Natural killer cell (primary cell): ENCODE data around the gene MIPEP. TPM values are rescaled to one million over a fixed set of nuclear protein-coding genes. Genes with fewer than 3 reads are reported as not detected.

Experiments used
- ATAC-seq, 3 donors: fragments of 150-1000 bp in 2 of 3; fragments of 200-7000 bp in 1 of 3; cut with Tn5 transposase; 1 replicate in 1 of 3; 2 replicates in 2 of 3; pipeline ENCODE4 v1.10.0; 2021; ENCODE audit warnings: mild to moderate bottlenecking in 2 of 3, moderate library complexity in 2 of 3
- DNase-seq, 2 donors: peaks; one replicate each; pipeline versions ENCODE4 v3.0.0 to v3.0.0-alpha.2; 2013 to 2021; ENCODE audit warnings: mixed read lengths in 1 of 2
- H3K27ac ChIP-seq: one replicate; pipeline ENCODE4 v1.5.1; 2013; ENCODE audit warnings: mild to moderate bottlenecking, low read length
- H3K27me3 ChIP-seq: one replicate; pipeline ENCODE4 v1.6.1; 2013; ENCODE audit warnings: low read length; ENCODE audit not compliant: control insufficient read depth, insufficient read depth
- H3K36me3 ChIP-seq: one replicate; pipeline ENCODE4 v1.6.1; 2013; ENCODE audit warnings: low read length; ENCODE audit not compliant: control insufficient read depth, insufficient read depth
- H3K4me1 ChIP-seq: one replicate; pipeline ENCODE4 v1.6.1; 2013; ENCODE audit warnings: low read length; ENCODE audit not compliant: control insufficient read depth, insufficient read depth
- H3K4me3 ChIP-seq: one replicate; pipeline ENCODE4 v1.5.1; 2013; ENCODE audit warnings: low read length
- H3K9me3 ChIP-seq: one replicate; pipeline ENCODE4 v1.6.1; 2013; ENCODE audit warnings: low read length; ENCODE audit not compliant: control insufficient read depth, insufficient read depth
- H3K27ac Mint-ChIP-seq, 2 donors: one replicate each; pipeline ENCODE4 v1.8.0; 2022; ENCODE audit warnings: mild to moderate bottlenecking in 2 of 2, mixed read lengths in 2 of 2, moderate library complexity in 1 of 2
- H3K27me3 Mint-ChIP-seq, 2 donors: one replicate each; pipeline ENCODE4 v1.8.0; 2022; ENCODE audit warnings: low read depth in 2 of 2, mixed read lengths in 2 of 2
- H3K36me3 Mint-ChIP-seq: one replicate; pipeline ENCODE4 v1.8.0; 2022; ENCODE audit warnings: mixed read lengths
- H3K4me1 Mint-ChIP-seq, 2 donors: one replicate each; pipeline ENCODE4 v1.8.0; 2022; ENCODE audit warnings: mixed read lengths in 2 of 2
- H3K4me3 Mint-ChIP-seq: one replicate; pipeline ENCODE4 v1.8.0; 2022; ENCODE audit warnings: mild to moderate bottlenecking, moderate library complexity, mixed read lengths
- H3K9me3 Mint-ChIP-seq, 2 donors: one replicate each; pipeline ENCODE4 v1.8.0; 2022; ENCODE audit warnings: mixed read lengths in 2 of 2
- whole genome bisulfite sequencing: methylation state at CpG from one replicate; pipeline ENCODE4 v1.1.7; 2013; ENCODE audit warnings: missing lambda C conversion rate; ENCODE audit not compliant: insufficient coverage; 5-methylcytosine and 5-hydroxymethylcytosine counted together
- intact Hi-C: fragments of 100-400 bp; cut with micrococcal nuclease; formaldehyde crosslinking; loops from one replicate; pipeline ENCODE4 v1.14.2; 2022
- total RNA-seq, 4 donors: library from RNA; stranded (reverse); fragments of 120-200 nt in 1 of 4; gene quantifications; one replicate each; pipeline versions ENCODE4 v1.2.3 to v1.2.4, GENCODE V29; 2013 to 2022
- TF ChIP-seq, protein P1 (sequence below): fragments of 200-600 bp; IDR thresholded peaks from one replicate; pipeline ENCODE4 v1.8.0; 2022; ENCODE audit warnings: antibody characterized with exemption

MIPEP gene
- total RNA-seq, 3 donors from 2014 or later (not counting 1 experiment from before 2014, with no cell fraction given): 9.7 to 10.1 (median 9.7) TPM

DNA sequence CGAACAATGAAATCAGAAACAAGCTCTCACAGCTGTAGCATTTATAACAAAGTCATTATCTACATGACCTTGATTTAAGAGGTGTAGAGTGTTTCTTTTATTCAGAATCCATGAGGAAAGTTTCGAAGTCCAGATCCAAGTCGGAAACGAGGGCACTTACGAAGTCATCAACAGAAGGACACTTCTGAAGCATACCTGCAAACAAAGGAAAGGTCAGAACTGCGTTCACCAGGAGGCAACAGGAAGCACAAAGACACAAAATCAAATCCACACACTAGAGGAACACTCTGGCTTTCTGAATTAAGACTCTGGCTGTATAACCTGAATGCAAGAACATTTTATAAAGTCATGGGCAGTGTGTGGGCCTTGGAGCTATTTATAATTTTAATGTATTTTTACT lies 158.9 kb downstream of the MIPEP start:
- H3K4me1 Mint-ChIP-seq: no peaks in the 10 kb centered on the region
- ATAC-seq: no peak
- no peaks in the 10 kb centered on the region for H3K9me3 Mint-ChIP-seq
- DNase-seq: no peak
- no peaks in the 10 kb centered on the region for H3K9me3 ChIP-seq
- no peaks in the 10 kb centered on the region for H3K36me3 Mint-ChIP-seq
- no peaks in the 10 kb centered on the region for H3K4me1 ChIP-seq
- TF ChIP-seq, protein P1, sequence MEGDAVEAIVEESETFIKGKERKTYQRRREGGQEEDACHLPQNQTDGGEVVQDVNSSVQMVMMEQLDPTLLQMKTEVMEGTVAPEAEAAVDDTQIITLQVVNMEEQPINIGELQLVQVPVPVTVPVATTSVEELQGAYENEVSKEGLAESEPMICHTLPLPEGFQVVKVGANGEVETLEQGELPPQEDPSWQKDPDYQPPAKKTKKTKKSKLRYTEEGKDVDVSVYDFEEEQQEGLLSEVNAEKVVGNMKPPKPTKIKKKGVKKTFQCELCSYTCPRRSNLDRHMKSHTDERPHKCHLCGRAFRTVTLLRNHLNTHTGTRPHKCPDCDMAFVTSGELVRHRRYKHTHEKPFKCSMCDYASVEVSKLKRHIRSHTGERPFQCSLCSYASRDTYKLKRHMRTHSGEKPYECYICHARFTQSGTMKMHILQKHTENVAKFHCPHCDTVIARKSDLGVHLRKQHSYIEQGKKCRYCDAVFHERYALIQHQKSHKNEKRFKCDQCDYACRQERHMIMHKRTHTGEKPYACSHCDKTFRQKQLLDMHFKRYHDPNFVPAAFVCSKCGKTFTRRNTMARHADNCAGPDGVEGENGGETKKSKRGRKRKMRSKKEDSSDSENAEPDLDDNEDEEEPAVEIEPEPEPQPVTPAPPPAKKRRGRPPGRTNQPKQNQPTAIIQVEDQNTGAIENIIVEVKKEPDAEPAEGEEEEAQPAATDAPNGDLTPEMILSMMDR: no peak
- H3K27ac ChIP-seq: no peak overlapping the region
- H3K36me3 ChIP-seq: peaks cover 7% of the 10 kb centered on the region
- H3K27me3 ChIP-seq: no peaks in the 10 kb centered on the region
- H3K27ac Mint-ChIP-seq: no peak overlapping the region
- H3K4me3 Mint-ChIP-seq: no peak overlapping the region
- H3K27me3 Mint-ChIP-seq: no peaks in the 10 kb centered on the region
- intact Hi-C loops: no loop called here
- H3K4me3 ChIP-seq: no peak overlapping the region
- 95% methylated on average over 5 of the region's 6 CpGs for WGBS

DNA sequence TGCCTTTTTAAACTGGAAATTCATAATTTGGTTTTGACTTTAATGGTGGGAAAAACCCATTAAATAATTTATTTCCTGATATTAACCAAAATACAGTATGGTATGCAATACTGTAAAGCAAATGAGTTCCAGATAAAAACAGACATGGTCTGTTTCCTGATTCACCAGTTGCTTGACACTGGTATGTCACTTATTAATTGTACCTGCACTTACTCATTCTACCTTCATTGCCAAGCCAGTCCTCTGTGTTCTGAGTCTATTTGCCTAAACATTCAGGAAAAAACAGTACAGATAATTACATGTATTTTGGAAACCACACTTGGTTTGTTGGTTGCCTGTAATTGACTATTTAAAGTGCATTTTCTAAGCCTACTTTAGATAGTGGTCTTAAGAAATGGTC lies 159.7 kb downstream of the MIPEP start:
- Histone ChIP-seq H3K36me3 (peaks cover 7% of the 10 kb centered on the region), H3K9me3 (no peaks in the 10 kb centered on the region), H3K4me3 (no peak overlapping the region), H3K27me3 (no peaks in the 10 kb centered on the region), H3K4me1 (no peaks in the 10 kb centered on the region), H3K27ac (no peak overlapping the region)
- Mint-ChIP-seq H3K4me3 (no peak overlapping the region), H3K27me3 (no peaks in the 10 kb centered on the region), H3K4me1 (no peaks in the 10 kb centered on the region), H3K36me3 (no peaks in the 10 kb centered on the region), H3K9me3 (no peaks in the 10 kb centered on the region), H3K27ac (no peak overlapping the region)
- DNase-seq (no peak), ATAC-seq (no peak)
- intact Hi-C loops: no loop called here
- TF ChIP-seq, protein P1: no peak

DNA sequence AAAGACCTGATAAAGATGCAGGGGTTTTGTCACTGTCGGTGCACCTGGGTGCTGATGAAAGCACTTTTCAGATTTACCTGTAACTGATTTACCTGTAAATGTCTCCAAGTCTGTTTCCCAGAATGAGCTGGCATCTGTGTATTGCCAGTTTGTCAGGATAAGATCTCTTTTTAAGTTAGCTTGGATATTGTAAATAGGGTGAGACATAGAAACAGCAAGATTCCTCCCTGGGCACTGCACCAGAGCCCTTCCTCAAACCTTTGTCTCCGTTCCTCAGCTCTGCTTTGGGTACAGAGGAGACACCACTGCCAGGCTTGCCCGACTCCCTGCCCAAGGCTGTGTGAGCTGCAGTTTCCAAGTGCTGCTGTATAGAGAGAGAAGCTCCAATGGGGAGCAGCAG lies 160.4 kb downstream of the MIPEP start:
- H3K4me1 ChIP-seq: no peaks in the 10 kb centered on the region
- TF ChIP-seq, protein P1: no peak
- no peak overlapping the region for H3K4me3 ChIP-seq
- ATAC-seq (no peak), DNase-seq (no peak)
- H3K36me3 ChIP-seq: peaks cover 7% of the 10 kb centered on the region
- H3K27ac ChIP-seq: no peak overlapping the region
- H3K27ac Mint-ChIP-seq: no peak overlapping the region
- no peaks in the 10 kb centered on the region for H3K9me3 Mint-ChIP-seq
- no peaks in the 10 kb centered on the region for H3K4me1 Mint-ChIP-seq
- H3K4me3 Mint-ChIP-seq: no peak overlapping the region
- H3K27me3 ChIP-seq: no peaks in the 10 kb centered on the region
- no peaks in the 10 kb centered on the region for H3K36me3 Mint-ChIP-seq
- intact Hi-C loops: no loop called here
- H3K27me3 Mint-ChIP-seq: no peaks in the 10 kb centered on the region
- H3K9me3 ChIP-seq: no peaks in the 10 kb centered on the region
- 94% methylated on average over 3 of the region's 3 CpGs for WGBS

DNA sequence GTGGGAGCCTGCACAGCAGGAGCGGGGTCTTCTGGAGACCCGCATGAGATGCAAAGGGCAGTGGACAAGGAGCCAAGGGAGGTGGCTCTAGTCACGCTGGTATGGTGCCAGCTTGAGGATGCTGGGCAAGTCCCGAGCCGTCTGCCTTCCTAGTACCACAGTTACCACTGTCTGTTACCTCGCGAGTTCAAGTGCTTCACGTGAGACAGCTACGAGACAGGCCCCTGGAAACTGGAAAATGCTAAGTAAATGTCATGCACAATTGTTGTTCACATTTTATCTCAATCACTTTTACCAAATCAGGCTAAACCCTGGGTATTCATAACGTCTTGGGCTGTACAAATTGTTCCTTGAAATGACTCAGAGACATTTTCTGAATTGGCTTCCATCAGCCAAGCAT lies 163.3 kb downstream of the MIPEP start:
- Histone ChIP-seq H3K4me1 (no peaks in the 10 kb centered on the region), H3K27me3 (no peaks in the 10 kb centered on the region), H3K4me3 (no peak overlapping the region), H3K9me3 (no peaks in the 10 kb centered on the region), H3K27ac (no peak overlapping the region), H3K36me3 (peaks cover 7% of the 10 kb centered on the region)
- Mint-ChIP-seq H3K9me3 (no peaks in the 10 kb centered on the region), H3K4me1 (no peaks in the 10 kb centered on the region), H3K27me3 (no peaks in the 10 kb centered on the region), H3K36me3 (no peaks in the 10 kb centered on the region), H3K4me3 (no peak overlapping the region), H3K27ac (no peak overlapping the region)
- TF ChIP-seq, protein P1: no peak
- DNase-seq (no peak), ATAC-seq (no peak)
- WGBS: 92% methylated on average over 10 of the region's 10 CpGs
- intact Hi-C loops: no loop called here
